RWPE2 (cell line): ENCODE measurements around the gene NCS1.

Experiments
- ATAC-seq: fragments of 200-7000 bp; cut with Tn5 transposase; 3 replicates; pipeline ENCODE4 v1.9.1; 2021; ENCODE audit warnings: low read depth
- DNase-seq: peaks from one replicate; pipeline ENCODE4 v3.0.0-alpha.2; 2020; ENCODE audit warnings: low spot score
- H3K27ac ChIP-seq: fragments of 450-650 bp; 2 replicates; pipeline ENCODE4 v1.5.1; 2017; ENCODE audit warnings: mild to moderate bottlenecking; ENCODE audit not compliant: poor library complexity, severe bottlenecking
- H3K27me3 ChIP-seq: fragments of 250-450 bp; sonication (Bioruptor Pico); 2 replicates; pipeline ENCODE4 v1.5.1; 2021; ENCODE audit warnings: mild to moderate bottlenecking, moderate library complexity; ENCODE audit not compliant: insufficient read depth, poor library complexity, severe bottlenecking
- H3K36me3 ChIP-seq: fragments of 250-450 bp; sonication (Bioruptor Pico); 2 replicates; pipeline ENCODE4 v1.5.1; 2020; ENCODE audit warnings: low read depth, mild to moderate bottlenecking, moderate library complexity
- H3K4me1 ChIP-seq: fragments of 250-450 bp; sonication (Bioruptor Pico); 2 replicates; pipeline ENCODE4 v1.5.1; 2021; ENCODE audit warnings: mild to moderate bottlenecking, moderate library complexity; ENCODE audit not compliant: insufficient read depth, poor library complexity, severe bottlenecking
- H3K4me3 ChIP-seq: fragments of 250-450 bp; sonication (Bioruptor Pico); 2 replicates; pipeline ENCODE4 v1.5.1; 2021; ENCODE audit warnings: mild to moderate bottlenecking, moderate library complexity; ENCODE audit not compliant: severe bottlenecking
- H3K9me3 ChIP-seq: fragments of 250-450 bp; sonication (Bioruptor Pico); 2 replicates; pipeline ENCODE4 v1.5.1; 2021; ENCODE audit warnings: mild to moderate bottlenecking, moderate library complexity; ENCODE audit not compliant: severe bottlenecking
- TF ChIP-seq, protein P1 (sequence below): fragments of 450-650 bp; IDR thresholded peaks from one replicate; pipeline ENCODE4 v1.5.1; 2017; ENCODE audit warnings: mild to moderate bottlenecking, moderate library complexity; ENCODE audit not compliant: poor library complexity, severe bottlenecking

The NCS1 gene

DNA sequence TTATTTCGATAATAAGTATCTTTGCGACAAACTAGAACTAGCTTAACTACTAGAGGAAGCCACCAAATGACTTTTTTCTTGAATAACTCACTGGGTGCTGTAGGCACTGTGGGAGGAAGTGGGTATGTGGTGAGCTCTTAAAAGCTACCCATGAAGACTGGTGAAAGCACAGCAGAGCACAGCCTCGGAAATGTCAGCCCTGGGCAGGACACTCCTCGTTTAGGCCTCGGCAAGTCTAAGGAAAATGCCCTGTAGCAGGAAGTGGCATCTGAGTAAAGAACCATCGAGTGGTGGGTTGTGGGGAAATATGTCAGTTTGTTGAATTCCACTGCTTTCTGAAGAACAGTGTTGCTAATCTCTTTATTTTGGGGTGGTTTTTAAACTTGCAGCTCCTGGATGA lies 44.0 kb upstream of the NCS1 start:
- no peak overlapping the region for H3K4me3 ChIP-seq
- H3K9me3 ChIP-seq: no peaks in the 10 kb centered on the region
- ATAC-seq (no peak), DNase-seq (no peak)
- no peak overlapping the region for H3K27ac ChIP-seq
- H3K36me3 ChIP-seq: peaks cover 37% of the 10 kb centered on the region
- H3K27me3 ChIP-seq: no peaks in the 10 kb centered on the region
- TF ChIP-seq, protein P1, sequence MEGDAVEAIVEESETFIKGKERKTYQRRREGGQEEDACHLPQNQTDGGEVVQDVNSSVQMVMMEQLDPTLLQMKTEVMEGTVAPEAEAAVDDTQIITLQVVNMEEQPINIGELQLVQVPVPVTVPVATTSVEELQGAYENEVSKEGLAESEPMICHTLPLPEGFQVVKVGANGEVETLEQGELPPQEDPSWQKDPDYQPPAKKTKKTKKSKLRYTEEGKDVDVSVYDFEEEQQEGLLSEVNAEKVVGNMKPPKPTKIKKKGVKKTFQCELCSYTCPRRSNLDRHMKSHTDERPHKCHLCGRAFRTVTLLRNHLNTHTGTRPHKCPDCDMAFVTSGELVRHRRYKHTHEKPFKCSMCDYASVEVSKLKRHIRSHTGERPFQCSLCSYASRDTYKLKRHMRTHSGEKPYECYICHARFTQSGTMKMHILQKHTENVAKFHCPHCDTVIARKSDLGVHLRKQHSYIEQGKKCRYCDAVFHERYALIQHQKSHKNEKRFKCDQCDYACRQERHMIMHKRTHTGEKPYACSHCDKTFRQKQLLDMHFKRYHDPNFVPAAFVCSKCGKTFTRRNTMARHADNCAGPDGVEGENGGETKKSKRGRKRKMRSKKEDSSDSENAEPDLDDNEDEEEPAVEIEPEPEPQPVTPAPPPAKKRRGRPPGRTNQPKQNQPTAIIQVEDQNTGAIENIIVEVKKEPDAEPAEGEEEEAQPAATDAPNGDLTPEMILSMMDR: no peak
- no peaks in the 10 kb centered on the region for H3K4me1 ChIP-seq

DNA sequence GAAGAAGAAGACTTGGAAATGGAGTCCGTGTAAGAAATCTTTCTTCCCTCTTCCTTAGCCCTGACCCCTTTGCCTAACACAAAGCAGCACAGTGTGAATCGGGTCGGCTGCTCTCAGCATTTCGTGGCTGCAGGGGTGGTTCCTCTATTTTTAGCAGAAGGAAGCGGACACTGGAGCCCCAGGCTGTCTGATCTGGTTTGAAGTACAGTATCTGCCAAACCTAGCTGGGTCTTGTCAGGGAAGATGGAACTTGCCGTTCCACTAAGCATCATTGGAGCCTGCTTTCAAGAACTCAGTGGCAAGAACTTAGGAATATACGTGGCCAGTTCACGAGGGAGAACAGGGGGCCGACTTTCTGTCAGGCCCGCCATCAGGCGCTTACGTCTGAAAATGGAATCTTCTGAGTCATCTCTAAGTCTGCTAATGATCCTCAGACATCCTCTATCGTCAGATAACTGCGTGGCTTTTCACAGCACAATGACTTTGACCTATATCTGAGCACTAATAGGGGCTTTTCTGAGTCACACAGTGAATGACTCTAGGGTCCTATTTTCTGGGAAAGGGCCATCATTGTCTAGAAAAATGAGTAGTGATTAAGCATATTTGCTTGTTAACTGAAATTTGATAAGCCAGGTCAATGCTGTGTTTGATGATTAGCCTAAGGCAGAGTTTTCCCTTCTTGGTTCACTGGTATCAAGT lies 43.3 kb upstream of the NCS1 start:
- H3K27ac ChIP-seq: no peak overlapping the region
- no peak for DNase-seq
- ATAC-seq: no peak
- H3K9me3 ChIP-seq: no peaks in the 10 kb centered on the region
- no peak overlapping the region for H3K4me3 ChIP-seq
- H3K4me1 ChIP-seq: no peaks in the 10 kb centered on the region
- peaks cover 35% of the 10 kb centered on the region for H3K36me3 ChIP-seq
- TF ChIP-seq, protein P1: no peak
- H3K27me3 ChIP-seq: no peaks in the 10 kb centered on the region

DNA sequence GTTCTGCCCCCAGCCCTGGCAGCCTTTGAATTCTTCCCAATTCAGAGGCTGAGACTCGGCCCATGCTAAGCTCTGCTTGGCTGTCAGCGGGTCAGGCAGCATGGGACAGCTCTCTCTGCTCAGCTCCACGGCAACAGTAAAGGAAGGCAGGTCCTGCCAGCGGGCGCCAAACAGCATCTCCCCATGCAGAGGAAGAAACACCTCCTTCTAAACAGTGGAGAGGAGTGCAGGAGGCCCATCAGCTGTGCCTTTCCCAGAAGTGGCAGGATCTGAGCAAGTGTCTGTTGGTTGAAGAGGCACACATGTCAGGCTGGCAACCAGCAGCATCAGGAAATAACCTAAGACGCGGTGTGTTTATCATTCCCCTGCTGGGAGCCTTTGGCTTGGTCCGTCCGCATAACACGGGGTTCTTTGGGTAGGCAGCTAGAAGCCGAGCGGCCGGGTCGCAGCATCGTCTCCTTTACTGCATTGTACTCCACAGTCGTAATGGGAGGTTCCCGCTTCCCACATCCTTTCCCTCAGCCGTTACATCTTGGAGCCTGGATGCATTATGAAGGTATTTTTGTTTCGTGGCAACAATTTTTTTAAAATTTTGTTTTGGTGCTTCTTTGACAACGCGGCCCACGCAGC lies 42.7 kb upstream of the NCS1 start:
- no peak overlapping the region for H3K27ac ChIP-seq
- DNase-seq (no peak), ATAC-seq (no peak)
- H3K9me3 ChIP-seq: no peaks in the 10 kb centered on the region
- no peaks in the 10 kb centered on the region for H3K4me1 ChIP-seq
- H3K36me3 ChIP-seq: peaks cover 35% of the 10 kb centered on the region
- no peaks in the 10 kb centered on the region for H3K27me3 ChIP-seq
- no peak overlapping the region for H3K4me3 ChIP-seq
- TF ChIP-seq, protein P1: no peak

DNA sequence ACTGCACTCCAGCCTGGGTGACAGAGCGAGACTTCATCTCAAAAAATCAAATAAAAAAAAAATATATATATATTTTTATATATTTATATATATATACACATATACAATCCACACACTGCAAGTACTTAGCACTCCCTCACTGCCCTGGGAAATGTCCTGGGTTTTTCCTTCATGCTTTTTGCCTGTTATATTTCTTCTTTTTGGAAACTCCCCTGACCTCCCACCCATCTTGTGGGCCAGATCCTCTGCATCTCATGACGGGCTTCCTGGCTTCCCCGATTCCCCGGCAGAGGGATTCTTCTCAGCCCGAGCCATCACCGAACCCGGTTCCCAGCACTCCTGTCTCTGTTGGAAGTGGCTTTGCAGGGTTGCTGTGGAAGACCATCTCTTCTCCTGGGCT lies 39.5 kb upstream of the NCS1 start:
- Histone ChIP-seq H3K9me3 (no peaks in the 10 kb centered on the region), H3K4me1 (peaks cover 2% of the 10 kb centered on the region), H3K27ac (no peak overlapping the region), H3K27me3 (no peaks in the 10 kb centered on the region), H3K36me3 (peaks cover 30% of the 10 kb centered on the region), H3K4me3 (no peak overlapping the region)
- ATAC-seq: no peak
- TF ChIP-seq, protein P1: no peak
- DNase-seq: no peak

DNA sequence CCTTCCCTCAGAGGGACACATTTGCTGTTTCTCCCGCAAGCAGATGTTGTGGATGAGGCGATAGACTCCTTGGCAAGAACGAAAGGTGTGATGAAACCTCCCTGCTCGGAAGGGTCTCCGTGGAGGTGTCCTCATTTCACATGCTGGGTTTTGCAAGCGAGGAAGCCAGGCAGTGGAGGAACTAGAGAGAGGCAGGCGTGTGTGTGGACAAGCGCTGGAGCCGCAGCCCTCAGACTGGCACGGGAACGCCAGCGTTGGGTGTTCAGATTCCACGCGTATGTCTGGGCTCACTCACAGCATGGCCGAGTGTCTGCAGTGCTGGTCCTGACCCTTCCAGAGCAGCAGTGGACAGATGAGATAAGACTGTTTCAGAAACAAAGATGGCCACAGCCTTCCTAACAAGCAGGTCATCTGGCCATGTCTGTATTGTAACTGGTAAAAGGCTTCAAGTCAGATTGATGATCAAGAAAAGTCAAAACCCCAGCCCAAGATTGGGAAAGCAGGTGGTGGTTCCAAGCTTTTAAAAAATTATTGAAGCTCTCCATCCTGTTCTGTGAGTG lies 35.0 kb upstream of the NCS1 start:
- H3K4me1 ChIP-seq: peaks cover 18% of the 10 kb centered on the region
- TF ChIP-seq, protein P1: no peak
- no peak for DNase-seq
- H3K9me3 ChIP-seq: no peaks in the 10 kb centered on the region
- H3K4me3 ChIP-seq: no peak overlapping the region
- peak overlapping the region; percentile 69 for H3K27ac ChIP-seq
- ATAC-seq: no peak
- H3K36me3 ChIP-seq: 0 out of 2 replicates have a peak, but pooled peaks cover 4% of the 10 kb centered on the region
- no peaks in the 10 kb centered on the region for H3K27me3 ChIP-seq
